HG03342 (cell line): ENCODE data around the gene IL20.

Experiments used
- ATAC-seq: cut with Tn5 transposase; IDR thresholded peaks from one replicate; pipeline ENCODE4 v1.9.1; 2021; ENCODE audit warnings: mild to moderate bottlenecking, moderate library complexity; ENCODE audit not compliant: unreplicated experiment

IL20 gene

GRCh38 chr1:206875752-206876377, 10.4 kb downstream of the IL20 start:
- no peak for ATAC-seq

GRCh38 chr1:206878456-206878855, 13.0 kb downstream of the IL20 start:
- no peak for ATAC-seq

GRCh38 chr1:206880314-206880713, 14.9 kb downstream of the IL20 start:
- no peak for ATAC-seq

DNA sequence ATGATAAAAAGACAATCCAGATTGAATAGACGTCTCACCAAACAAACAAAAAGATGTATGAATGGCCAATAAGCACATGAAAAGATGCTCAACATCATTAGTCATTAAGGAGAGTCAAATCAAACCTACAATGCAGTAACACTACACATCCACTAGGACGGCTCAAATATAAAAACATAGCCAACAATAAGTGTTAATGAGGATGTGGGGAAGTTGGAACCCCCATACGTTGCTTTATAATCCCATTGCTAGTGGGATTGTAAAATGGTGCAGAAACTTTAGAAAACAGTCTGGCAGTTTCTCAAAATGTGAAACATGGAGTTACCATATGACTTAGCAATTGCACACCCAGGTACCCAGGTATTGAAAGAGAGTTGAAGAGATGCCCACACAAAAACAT, 17.1 kb downstream of the IL20 start:
- no peak for ATAC-seq

DNA sequence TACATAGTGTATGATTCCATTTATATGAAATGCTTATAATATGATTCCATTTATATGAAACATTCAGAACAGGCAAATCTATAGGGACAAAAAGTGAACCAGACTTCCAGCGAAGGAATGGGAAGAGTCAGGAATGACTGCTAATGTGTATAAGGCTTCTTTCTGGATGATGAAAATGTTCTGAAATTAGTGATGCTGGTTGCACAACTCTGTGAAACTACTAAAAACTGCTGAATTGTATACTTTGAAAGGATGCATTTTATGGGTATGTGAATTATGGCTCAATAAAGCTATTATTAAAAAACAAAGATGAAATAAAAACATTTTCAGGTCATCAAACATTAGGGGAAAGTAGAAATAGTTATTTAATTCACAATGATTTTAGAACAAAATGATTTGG, 17.7 kb downstream of the IL20 start:
- ATAC-seq: no peak

- ATAC-seq: no peak
Observed at GRCh38 chr1:206883876-206884275, 18.5 kb downstream of the IL20 start.

DNA sequence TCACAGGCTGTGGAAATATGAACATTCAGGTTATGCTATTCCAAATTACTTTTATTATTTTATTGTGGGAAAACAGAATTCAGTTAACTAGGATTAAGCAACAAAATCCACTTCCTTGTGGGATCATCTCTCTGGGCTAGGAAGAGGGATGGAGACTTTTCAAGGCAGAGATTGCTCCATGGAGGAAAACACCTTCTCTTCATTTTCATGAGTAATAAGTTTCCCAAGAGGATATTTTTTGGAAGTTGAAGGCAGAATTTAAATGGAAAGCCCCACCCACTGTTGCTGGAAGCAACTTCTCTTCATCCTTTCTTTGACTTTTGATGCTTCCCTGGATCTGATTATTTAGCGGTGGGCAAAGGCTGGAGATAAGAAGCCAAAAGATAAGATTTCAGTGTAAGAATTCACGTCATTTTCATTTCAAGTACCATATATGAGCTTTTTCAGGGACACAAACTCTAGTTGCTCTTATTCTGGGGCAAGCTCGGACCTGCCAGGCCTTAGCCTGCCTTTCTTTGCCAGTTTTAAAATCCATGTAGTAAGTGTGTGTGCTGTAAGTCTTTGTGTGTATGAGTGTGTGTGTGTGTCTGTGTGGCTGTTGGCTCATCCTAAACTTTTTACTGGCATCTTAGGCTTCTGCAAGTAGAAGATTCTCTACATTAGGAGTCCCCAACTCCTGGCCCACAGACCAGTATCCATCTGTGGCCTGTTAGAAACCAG, 20.1 kb downstream of the IL20 start:
- no peak for ATAC-seq

DNA sequence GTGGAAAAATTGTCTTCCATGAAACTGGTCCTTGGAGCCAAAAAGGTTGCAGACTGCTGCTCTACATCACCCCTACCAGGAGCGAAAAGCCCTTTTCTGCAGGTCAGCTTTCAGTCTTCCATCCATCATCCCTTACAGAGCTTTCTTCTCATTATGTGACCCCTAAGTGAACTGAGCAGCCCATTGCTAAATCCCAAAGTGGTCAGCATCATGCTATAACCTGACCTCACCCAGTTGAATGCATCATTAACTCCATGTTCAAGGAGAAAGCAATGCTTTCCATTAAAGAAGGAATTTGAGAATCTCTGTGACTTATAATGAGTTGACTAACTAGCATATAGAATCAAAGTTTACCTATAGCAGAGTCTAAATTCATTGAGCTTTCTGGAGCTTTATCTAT, 21.4 kb downstream of the IL20 start:
- ATAC-seq: no peak

- ATAC-seq: no peak
Observed at GRCh38 chr1:206887701-206888100, 22.3 kb downstream of the IL20 start.

DNA sequence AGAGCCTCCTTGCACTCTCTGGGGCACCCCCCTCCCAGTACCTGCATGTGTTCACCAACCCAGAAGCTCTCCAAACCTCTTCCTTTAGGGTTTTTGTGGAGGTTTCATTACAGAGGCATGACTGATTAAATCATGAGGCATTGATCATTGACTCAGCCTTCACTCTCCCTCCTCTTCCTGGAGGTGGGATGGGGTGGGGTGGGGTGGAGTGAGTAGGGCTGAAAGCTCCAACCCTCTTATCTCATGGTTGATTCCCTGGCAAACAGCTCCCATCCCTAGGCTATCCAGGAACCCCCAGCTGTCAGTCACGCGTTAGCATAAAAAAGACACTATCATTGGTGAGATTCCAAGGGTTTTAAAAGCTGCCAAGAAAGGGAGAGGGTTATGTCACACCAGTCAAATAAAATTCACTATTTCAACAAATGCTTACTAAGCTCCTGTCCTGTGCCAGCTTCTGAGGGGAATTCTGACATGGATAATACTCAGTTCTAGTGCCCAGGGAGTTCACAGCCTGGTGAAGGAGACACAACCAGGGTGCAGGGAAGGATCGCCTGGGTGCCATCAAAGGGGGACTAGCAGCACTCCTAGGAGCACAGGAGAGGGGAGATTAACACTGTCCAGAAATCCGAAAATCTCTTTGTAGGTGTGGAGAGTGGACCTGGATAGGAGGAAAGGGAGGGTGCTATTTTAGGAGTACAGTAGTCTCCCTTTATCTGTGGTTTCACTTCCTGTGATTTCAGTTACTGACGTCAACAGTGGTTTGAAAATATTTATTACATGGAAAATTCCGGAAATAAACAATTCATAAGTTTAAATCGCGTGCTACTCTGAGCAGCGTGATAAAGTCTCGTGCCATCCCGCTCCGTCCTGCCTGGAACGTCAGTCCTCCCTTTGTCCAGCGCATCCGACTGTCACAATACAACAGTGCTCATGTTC, 25.0 kb downstream of the IL20 start:
- ATAC-seq: no peak

- ATAC-seq: no peak
Observed at GRCh38 chr1:206891412-206891811, 26.0 kb downstream of the IL20 start.

DNA sequence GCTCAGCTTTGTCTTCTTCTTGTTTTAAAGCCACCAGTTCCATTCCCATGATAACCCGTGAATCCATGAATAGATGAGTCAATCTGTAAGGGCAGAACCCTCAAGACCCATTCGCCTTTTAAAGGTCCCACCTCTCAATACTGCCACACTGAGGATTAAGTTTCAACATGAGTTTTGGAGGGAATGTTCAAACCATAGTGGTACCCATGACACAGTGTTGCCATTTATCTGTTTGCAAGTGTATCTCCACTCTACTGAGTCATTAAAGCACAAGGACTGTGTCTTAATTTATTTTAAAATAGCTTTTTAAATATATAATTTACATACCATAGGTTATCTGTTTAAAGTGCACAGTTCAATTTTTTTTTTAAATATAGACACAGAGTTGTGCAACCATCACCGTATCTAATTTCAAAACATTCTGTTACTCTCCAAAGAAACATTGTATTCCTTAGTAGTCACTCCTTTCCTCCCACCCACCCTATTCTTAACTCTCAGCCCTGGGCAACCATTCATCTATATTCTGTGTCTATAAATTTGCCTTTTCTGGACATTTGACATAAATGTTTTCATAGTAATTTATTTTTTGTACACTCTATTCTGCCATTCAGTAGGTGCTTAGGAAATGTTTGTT, 27.0 kb downstream of the IL20 start:
- ATAC-seq: no peak

DNA sequence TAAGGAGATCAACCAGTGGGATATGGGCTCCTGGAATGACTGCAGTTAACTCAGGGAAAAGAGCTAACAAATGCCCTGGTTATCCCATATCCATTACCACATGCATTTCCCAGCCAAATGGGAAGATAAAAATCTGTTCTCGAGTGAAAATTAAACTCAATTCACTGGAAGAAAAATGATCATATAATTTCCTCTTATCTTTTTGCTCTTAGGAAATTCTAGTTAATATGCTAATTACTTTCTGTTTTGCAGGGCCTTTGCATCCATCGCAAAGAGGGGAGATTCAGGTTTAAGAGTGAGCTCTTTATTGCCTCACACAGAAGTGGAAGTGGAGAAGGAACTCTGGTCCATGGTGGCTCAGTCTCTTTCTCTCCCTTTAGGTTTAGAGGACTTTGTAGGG, 28.0 kb downstream of the IL20 start:
- ATAC-seq: no peak

GRCh38 chr1:206895325-206895724, 29.9 kb downstream of the IL20 start:
- no peak for ATAC-seq

DNA sequence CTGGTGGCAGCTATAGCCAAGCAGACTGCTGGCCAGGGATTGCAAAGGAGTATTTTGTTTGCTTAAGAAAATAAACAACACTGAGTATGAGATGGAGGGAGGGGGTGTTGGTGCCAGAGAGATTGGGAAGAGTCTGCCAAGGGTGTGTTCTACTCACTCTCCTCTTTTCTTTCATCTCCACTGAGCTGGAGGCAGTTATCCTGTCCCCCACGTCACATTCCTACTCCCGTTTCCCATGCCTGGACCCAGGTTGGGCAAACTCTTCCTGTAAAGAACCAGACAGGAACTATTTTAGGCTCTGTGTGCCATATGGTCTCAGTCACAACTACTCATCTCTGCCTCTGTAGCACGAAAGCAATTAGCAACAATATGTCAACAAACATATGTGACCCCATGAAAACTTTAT, 30.4 kb downstream of the IL20 start:
- ATAC-seq: no peak

DNA sequence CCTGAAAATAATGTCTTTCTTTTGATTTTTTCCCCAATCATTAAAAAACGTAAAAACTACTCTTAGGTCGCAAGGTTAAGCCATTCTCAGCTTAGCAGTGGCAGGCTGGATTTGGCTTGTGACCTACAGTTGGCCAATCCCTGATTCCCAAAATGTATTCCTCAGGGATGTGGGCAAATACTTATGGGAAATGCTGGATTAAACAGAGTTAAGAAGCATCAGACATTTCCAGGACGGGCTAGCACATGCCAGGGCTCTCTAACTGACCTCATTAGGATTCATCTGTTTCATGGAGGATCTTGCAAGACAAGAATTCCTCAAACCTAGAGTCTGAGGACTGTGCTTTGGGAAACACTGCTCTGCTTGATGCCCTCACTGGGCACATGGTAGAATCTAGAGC, 30.8 kb downstream of the IL20 start:
- no peak for ATAC-seq

DNA sequence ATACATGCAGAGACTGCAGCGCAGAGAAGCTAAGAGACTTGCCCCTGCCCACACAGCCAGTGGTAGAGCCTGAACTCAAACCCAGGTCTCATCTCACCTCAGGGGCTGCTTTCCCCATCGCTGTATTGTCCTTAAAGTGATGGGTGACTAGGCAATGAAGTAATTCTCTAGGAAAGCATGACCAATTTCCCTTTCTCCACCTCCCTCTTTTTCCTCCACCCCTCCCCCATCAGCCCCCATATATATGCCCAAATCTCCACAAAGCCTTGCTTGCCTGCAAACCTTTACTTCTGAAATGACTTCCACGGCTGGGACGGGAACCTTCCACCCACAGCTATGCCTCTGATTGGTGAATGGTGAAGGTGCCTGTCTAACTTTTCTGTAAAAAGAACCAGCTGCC, 31.8 kb downstream of the IL20 start, which contains the start of gene IL24:
Gene IL24 (plus strand): TSS at position 269 of the 400 bp plus-strand sequence. CDS start 390 bp downstream, outside the sequence.
- ATAC-seq: no peak

- no peak for ATAC-seq
Observed at GRCh38 chr1:206898089-206898914, 32.9 kb downstream of the IL20 start.

DNA sequence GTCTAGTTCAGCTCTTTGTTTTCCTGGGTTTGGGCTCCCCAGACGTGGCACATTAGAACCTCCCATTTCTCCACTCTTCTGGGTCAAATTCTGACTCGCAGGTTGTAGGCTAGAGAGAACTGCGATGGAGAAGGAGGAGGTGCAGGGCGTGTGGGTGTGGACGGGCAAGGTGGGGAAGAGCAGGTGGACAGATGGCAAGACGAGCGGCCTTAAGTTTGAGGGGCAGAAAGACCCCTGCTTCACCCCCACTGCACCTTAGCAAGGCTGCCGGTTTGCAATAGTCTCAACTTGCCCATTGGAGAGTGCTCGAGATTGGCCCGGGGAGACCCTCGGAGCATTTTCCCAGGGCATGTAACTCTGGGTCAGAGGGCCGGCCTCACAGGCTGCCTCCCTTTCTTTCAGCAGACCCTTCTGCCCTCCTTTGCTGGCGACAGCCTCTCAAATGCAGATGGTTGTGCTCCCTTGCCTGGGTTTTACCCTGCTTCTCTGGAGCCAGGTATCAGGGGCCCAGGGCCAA, 33.5 kb downstream of the IL20 start:
- no peak for ATAC-seq

DNA sequence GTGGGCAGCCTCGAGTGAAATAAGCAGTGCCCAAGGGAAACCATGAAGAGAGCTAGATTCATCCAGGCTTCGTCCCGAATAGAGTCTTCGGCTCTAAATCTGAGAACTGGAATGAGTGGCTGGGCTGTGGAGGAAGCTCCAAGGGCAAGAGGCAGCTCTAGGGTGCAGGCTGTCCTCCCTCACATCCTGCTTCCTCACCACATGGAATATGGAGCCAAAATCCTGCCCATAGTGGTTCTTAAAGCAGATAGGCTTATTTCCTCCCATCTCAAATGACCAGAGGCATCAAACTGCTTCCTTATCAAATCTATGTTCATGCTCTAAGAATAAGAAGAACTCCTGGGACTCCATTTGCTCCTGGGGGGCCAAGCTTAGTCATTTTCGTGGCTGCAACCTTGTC, 34.3 kb downstream of the IL20 start:
- ATAC-seq: no peak
